MM.1S (cell line): ENCODE measurements around the gene CFAP77.

Source experiments
- DNase-seq: peaks from one replicate; pipeline ENCODE4 v3.0.0-alpha.2; 2015
- H2AFZ ChIP-seq: fragments of 300-600 bp; sonication (generic); 2 replicates; pipeline ENCODE4 v1.6.0; 2016; ENCODE audit warnings: antibody characterized with exemption, low read length
- H3F3A ChIP-seq: fragments of 300-600 bp; sonication (generic); 2 replicates; pipeline ENCODE4 v1.6.1; 2016; ENCODE audit warnings: mild to moderate bottlenecking, antibody characterized with exemption, low read length, moderate library complexity, mixed read lengths; ENCODE audit not compliant: insufficient read depth
- H3K27ac ChIP-seq: fragments of 300-600 bp; sonication (generic); 2 replicates; pipeline ENCODE4 v1.5.1; 2016; ENCODE audit warnings: mild to moderate bottlenecking, low read length
- H3K27me3 ChIP-seq: fragments of 300-600 bp; sonication (generic); replicated peaks from 2 replicates; pipeline ENCODE4 v1.6.0; 2016; ENCODE audit warnings: low read length; ENCODE audit not compliant: insufficient read depth
- H3K36me3 ChIP-seq: fragments of 300-600 bp; sonication (generic); replicated peaks from 2 replicates; pipeline ENCODE4 v1.6.1; 2016; ENCODE audit warnings: mild to moderate bottlenecking, low read length, mixed read lengths; ENCODE audit not compliant: insufficient read depth
- H3K4me1 ChIP-seq: fragments of 300-600 bp; sonication (generic); 2 replicates; pipeline ENCODE4 v1.6.1; 2016; ENCODE audit warnings: low read length, mixed read lengths
- H3K4me2 ChIP-seq: fragments of 300-600 bp; sonication (generic); 2 replicates; pipeline ENCODE4 v1.6.0; 2016; ENCODE audit warnings: low read depth, low read length
- H3K4me3 ChIP-seq: fragments of 300-600 bp; sonication (generic); 2 replicates; pipeline ENCODE4 v1.5.1; 2016; ENCODE audit warnings: low read length, mixed read lengths
- H3K79me2 ChIP-seq: fragments of 300-600 bp; sonication (generic); 2 replicates; pipeline ENCODE4 v1.6.1; 2016; ENCODE audit warnings: mixed run types, low read length, mixed read lengths
- H3K9ac ChIP-seq: fragments of 300-600 bp; sonication (generic); 2 replicates; pipeline ENCODE4 v1.6.1; 2016; ENCODE audit warnings: low read length, mixed read lengths
- H3K9me2 ChIP-seq: fragments of 300-600 bp; sonication (generic); replicated peaks from 2 replicates; pipeline ENCODE4 v1.6.1; 2016; ENCODE audit warnings: mild to moderate bottlenecking, low read length, mixed read lengths; ENCODE audit not compliant: insufficient read depth
- H3K9me3 ChIP-seq: fragments of 300-600 bp; sonication (generic); replicated peaks from 2 replicates; pipeline ENCODE4 v1.6.1; 2016; ENCODE audit warnings: mild to moderate bottlenecking, low read length, mixed read lengths; ENCODE audit not compliant: insufficient read depth
- H4K20me1 ChIP-seq: fragments of 300-600 bp; sonication (generic); 2 replicates; pipeline ENCODE4 v1.6.1; 2016; ENCODE audit warnings: mild to moderate bottlenecking, low read length, moderate library complexity, mixed read lengths; ENCODE audit not compliant: insufficient read depth
- CTCF ChIP-seq: fragments of 300-600 bp; sonication (generic); IDR thresholded peaks from 2 replicates; pipeline ENCODE4 v1.5.1; 2016; ENCODE audit warnings: antibody characterized with exemption, low read length, mixed read lengths
- EZH2 ChIP-seq: fragments of 300-600 bp; sonication (generic); optimal IDR thresholded peaks from 2 replicates; pipeline ENCODE3; 2017; ENCODE audit warnings: low read depth, mild to moderate bottlenecking, antibody characterized with exemption, low read length, mixed read lengths
- EZH2phosphoT487 ChIP-seq: fragments of 300-600 bp; sonication (generic); IDR thresholded peaks from 2 replicates; pipeline ENCODE4 v1.6.1; 2018; ENCODE audit warnings: antibody characterized with exemption, low read length

Gene CFAP77

GRCh38 chr9:132440735-132441134, 30.7 kb downstream of the CFAP77 start:
- Histone ChIP-seq H3K79me2 (no peaks in the 10 kb centered on the region), H3K27ac (no peak overlapping the region), H3K27me3 (peaks cover 83% of the 10 kb centered on the region), H3K4me2 (no peak overlapping the region), H3K9me2 (no peaks in the 10 kb centered on the region), H3K4me1 (no peaks in the 10 kb centered on the region), H3K9me3 (no peaks in the 10 kb centered on the region), H2AFZ (no peak overlapping the region), H3K4me3 (no peak overlapping the region), H3F3A (no peaks in the 10 kb centered on the region), H3K36me3 (no peaks in the 10 kb centered on the region), H3K9ac (no peak overlapping the region), H4K20me1 (no peaks in the 10 kb centered on the region)
- TF ChIP-seq EZH2phosphoT487 (no peak), EZH2 (no peak), CTCF (no peak)
- no peak for DNase-seq

GRCh38 chr9:132441404-132441803, 31.4 kb downstream of the CFAP77 start:
- Histone ChIP-seq H3K27me3 (peaks cover 82% of the 10 kb centered on the region), H3K4me3 (no peak overlapping the region), H2AFZ (no peak overlapping the region), H3K79me2 (no peaks in the 10 kb centered on the region), H3K9me2 (no peaks in the 10 kb centered on the region), H3K36me3 (no peaks in the 10 kb centered on the region), H3K27ac (no peak overlapping the region), H3F3A (no peaks in the 10 kb centered on the region), H3K4me1 (no peaks in the 10 kb centered on the region), H3K4me2 (no peak overlapping the region), H4K20me1 (no peaks in the 10 kb centered on the region), H3K9ac (no peak overlapping the region), H3K9me3 (no peaks in the 10 kb centered on the region)
- TF ChIP-seq EZH2phosphoT487 (no peak), EZH2 (no peak), CTCF (no peak)
- DNase-seq = no peak

GRCh38 chr9:132443951-132444607, 34.1 kb downstream of the CFAP77 start:
- Histone ChIP-seq H3K9me2 (no peaks in the 10 kb centered on the region), H3K9me3 (no peaks in the 10 kb centered on the region), H3K9ac (no peak overlapping the region), H3K27me3 (peaks cover 91% of the 10 kb centered on the region), H3K27ac (no peak overlapping the region), H3F3A (no peaks in the 10 kb centered on the region), H3K4me1 (no peaks in the 10 kb centered on the region), H3K36me3 (no peaks in the 10 kb centered on the region), H2AFZ (no peak overlapping the region), H3K4me2 (no peak overlapping the region), H3K4me3 (no peak overlapping the region), H4K20me1 (no peaks in the 10 kb centered on the region), H3K79me2 (no peaks in the 10 kb centered on the region)
- TF ChIP-seq EZH2 (no peak), CTCF (no peak), EZH2phosphoT487 (no peak)
- DNase-seq = no peak
